Suprapubic skin (tissue), 4 donors: ENCODE results near the gene CNIH2.

Source experiments
- CTCF ChIP-seq, 2 donors: fragments of 200-600 bp in 1 of 2; fragments of 450-650 bp in 1 of 2; sonication (generic) in 1 of 2; IDR thresholded peaks; one replicate each; pipeline ENCODE4 v1.5.1; 2016 to 2019; ENCODE audit warnings: antibody characterized with exemption in 2 of 2, mild to moderate bottlenecking in 1 of 2, moderate library complexity in 1 of 2
- POLR2A ChIP-seq, 2 donors: fragments of 450-650 bp; IDR thresholded peaks; one replicate each; pipeline ENCODE4 v1.6.1; 2017; ENCODE audit warnings: antibody characterized with exemption in 2 of 2, mild to moderate bottlenecking in 2 of 2, moderate library complexity in 2 of 2
- POLR2AphosphoS5 ChIP-seq, 3 donors: sonication (generic); formaldehyde crosslinking; IDR thresholded peaks; one replicate each; pipeline ENCODE4 v1.6.1; 2017; ENCODE audit warnings: antibody characterized with exemption in 3 of 3

GRCh38 chr11:66293352-66293751 is 15.4 kb downstream of the CNIH2 start:
- TF ChIP-seq CTCF (IDR thresholded peaks at IDR 0.05) (no peak), POLR2AphosphoS5 (IDR thresholded peaks at IDR 0.05) (no peak), POLR2A (IDR thresholded peaks at IDR 0.05) (no peak)
